ENCODE data around the gene CCDC15.

Gene CCDC15

GRCh38 chr11:124938206-124938765, 15.7 kb upstream of the CCDC15 start:
- Histone ChIP-seq H3K4me2 (ENCODE audit: low read depth, low read length, poor library complexity, severe bottlenecking) (no peak overlapping the region), H3K27me3 (ENCODE audit: insufficient read depth, low read length, poor library complexity, severe bottlenecking) (no peaks in the 10 kb centered on the region)
- TF ChIP-seq EZH2phosphoT487 (IDR thresholded peaks at IDR 0.05; ENCODE audit: borderline replicate concordance), result no peak
- TF ChIP-seq CTCF (conservative IDR thresholded peaks at IDR 0.05; ENCODE audit: low read length), result no peak

GRCh38 chr11:124938970-124939369, 15.0 kb upstream of the CCDC15 start:
- no peak overlapping the region for H2AFZ ChIP-seq (ENCODE audit: low read length)
- H3K9me2 ChIP-seq (replicated peaks; ENCODE audit: low read depth, low read length), result no peaks in the 10 kb centered on the region

More at GRCh38 chr11:124938206-124938765, 15.7 kb upstream of the CCDC15 start:
- Histone ChIP-seq H3K4me3 (ENCODE audit: low read length, poor library complexity, severe bottlenecking) (no peak overlapping the region), H3K36me3 (ENCODE audit: insufficient read depth, low read length) (no peaks in the 10 kb centered on the region), H3K9me2 (replicated peaks; ENCODE audit: low read depth, low read length) (no peaks in the 10 kb centered on the region), H3K9ac (ENCODE audit: low read depth, low read length, poor library complexity, severe bottlenecking) (no peak overlapping the region), H3F3A (ENCODE audit: low read depth) (no peaks in the 10 kb centered on the region), H3K79me2 (ENCODE audit: insufficient read depth, low read length) (no peaks in the 10 kb centered on the region), H3K9me3 (ENCODE audit: insufficient read depth, low read depth, low read length) (no peaks in the 10 kb centered on the region), H2AFZ (ENCODE audit: low read length) (no peak overlapping the region), H3K4me1 (ENCODE audit: insufficient read depth, low read length, poor library complexity, severe bottlenecking) (peaks cover 9% of the 10 kb centered on the region), H4K20me1 (ENCODE audit: insufficient read depth, low read length, poor library complexity, severe bottlenecking) (no peaks in the 10 kb centered on the region)

DNA sequence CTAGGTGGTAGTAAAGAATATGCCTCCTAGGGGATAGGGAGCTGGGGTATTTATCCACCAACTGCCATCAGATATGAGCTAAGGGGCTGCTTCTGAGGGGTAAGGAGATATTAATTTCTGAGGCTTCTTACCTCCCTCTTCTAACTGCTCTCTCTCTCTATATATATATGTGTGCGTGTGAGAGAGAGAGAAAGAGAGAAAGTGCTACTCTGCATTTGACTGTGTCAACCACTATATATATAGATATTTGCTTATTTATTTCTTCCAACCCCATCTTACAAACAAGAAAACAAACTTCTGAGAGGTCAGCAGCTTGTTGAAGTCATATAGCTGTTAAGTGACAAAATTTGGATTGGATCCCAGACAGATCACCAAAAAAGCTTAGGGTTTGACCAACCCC, 12.3 kb upstream of the CCDC15 start:
- Histone ChIP-seq H4K20me1 (ENCODE audit: insufficient read depth, low read length, poor library complexity, severe bottlenecking) (no peaks in the 10 kb centered on the region), H3K9me3 (ENCODE audit: insufficient read depth, low read depth, low read length) (no peaks in the 10 kb centered on the region), H3K79me2 (ENCODE audit: insufficient read depth, low read length) (no peaks in the 10 kb centered on the region), H2AFZ (ENCODE audit: low read length) (no peak overlapping the region; the same call in 1 of the 2 replicates), H3F3A (ENCODE audit: low read depth) (no peaks in the 10 kb centered on the region), H3K36me3 (ENCODE audit: insufficient read depth, low read length) (no peaks in the 10 kb centered on the region), H3K4me2 (ENCODE audit: low read depth, low read length, poor library complexity, severe bottlenecking) (no peak overlapping the region), H3K9me2 (replicated peaks; ENCODE audit: low read depth, low read length) (no peaks in the 10 kb centered on the region), H3K4me3 (ENCODE audit: low read length, poor library complexity, severe bottlenecking) (no peak overlapping the region), H3K4me1 (ENCODE audit: insufficient read depth, low read length, poor library complexity, severe bottlenecking) (peaks cover 20% of the 10 kb centered on the region), H3K27me3 (ENCODE audit: insufficient read depth, low read length, poor library complexity, severe bottlenecking) (no peaks in the 10 kb centered on the region), H3K9ac (ENCODE audit: low read depth, low read length, poor library complexity, severe bottlenecking) (no peak overlapping the region)
- TF ChIP-seq CTCF (conservative IDR thresholded peaks at IDR 0.05; ENCODE audit: low read length) (no peak), EZH2phosphoT487 (IDR thresholded peaks at IDR 0.05; ENCODE audit: borderline replicate concordance) (no peak)

More at GRCh38 chr11:124938970-124939369, 15.0 kb upstream of the CCDC15 start:
- no peaks in the 10 kb centered on the region for H3K27me3 ChIP-seq (ENCODE audit: insufficient read depth, low read length, poor library complexity, severe bottlenecking)
- H3K36me3 ChIP-seq (ENCODE audit: insufficient read depth, low read length), result no peaks in the 10 kb centered on the region
- H3K79me2 ChIP-seq (ENCODE audit: insufficient read depth, low read length), result no peaks in the 10 kb centered on the region
- no peak overlapping the region for H3K9ac ChIP-seq (ENCODE audit: low read depth, low read length, poor library complexity, severe bottlenecking)
- no peaks in the 10 kb centered on the region for H3K9me3 ChIP-seq (ENCODE audit: insufficient read depth, low read depth, low read length)
- H3K4me2 ChIP-seq (ENCODE audit: low read depth, low read length, poor library complexity, severe bottlenecking), result no peak overlapping the region
- no peaks in the 10 kb centered on the region for H3F3A ChIP-seq (ENCODE audit: low read depth)
- no peak overlapping the region for H3K4me3 ChIP-seq (ENCODE audit: low read length, poor library complexity, severe bottlenecking)
- H4K20me1 ChIP-seq (ENCODE audit: insufficient read depth, low read length, poor library complexity, severe bottlenecking), result no peaks in the 10 kb centered on the region
- H3K4me1 ChIP-seq (ENCODE audit: insufficient read depth, low read length, poor library complexity, severe bottlenecking), result peaks cover 16% of the 10 kb centered on the region
- TF ChIP-seq EZH2phosphoT487 (IDR thresholded peaks at IDR 0.05; ENCODE audit: borderline replicate concordance) (no peak), CTCF (conservative IDR thresholded peaks at IDR 0.05; ENCODE audit: low read length) (no peak)

All from Loucy (cell line).